Mucosa of descending colon (tissue), 3 donors: Measurements from ENCODE around the gene DENND4A. TPM values are rescaled to one million over a fixed set of nuclear protein-coding genes. Genes with fewer than 3 reads are reported as not detected.

Experiments
- ATAC-seq: fragments of 200-7000 bp; cut with Tn5 transposase; one replicate; pipeline ENCODE4 v1.9.1; 2020; ENCODE audit warnings: mild to moderate bottlenecking, moderate library complexity
- DNase-seq, 3 donors: peaks; one replicate each; pipeline ENCODE4 v3.0.0-alpha.2; 2020
- H3K36me3 ChIP-seq: fragments of 200-600 bp; one replicate; pipeline ENCODE4 v1.8.0; 2021; ENCODE audit warnings: low read depth, mild to moderate bottlenecking
- H3K4me1 ChIP-seq: fragments of 200-600 bp; one replicate; pipeline ENCODE4 v1.8.0; 2021; ENCODE audit warnings: low read depth, mild to moderate bottlenecking
- H3K4me3 ChIP-seq: fragments of 200-600 bp; one replicate; pipeline ENCODE4 v1.8.0; 2021; ENCODE audit warnings: mild to moderate bottlenecking
- H3K9me3 ChIP-seq: fragments of 200-600 bp; one replicate; pipeline ENCODE4 v1.8.0; 2021; ENCODE audit warnings: mild to moderate bottlenecking
- intact Hi-C, 2 donors: fragments of 100-400 bp; cut with DNase I in 1 of 2; cut with micrococcal nuclease in 1 of 2; formaldehyde crosslinking; loops; one replicate each; pipeline versions ENCODE4 v1.11.0 to v1.11.1; 2022; cut with DNase I, micrococcal nuclease
- total RNA-seq, 3 donors: library from RNA; stranded (reverse); fragmentation: NEBNext Ultra II Directional in 2 of 3; extraction: Animal tissue kit (Norgen Biotek cat#: 25700) in 2 of 3; gene quantifications; one replicate each; pipeline versions ENCODE4 v1.2.1 to v1.2.4, GENCODE V29; 2021 to 2023
- TF ChIP-seq, protein P1 (sequence below): fragments of 200-600 bp; IDR thresholded peaks from one replicate; pipeline ENCODE4 v1.8.0; 2022; ENCODE audit warnings: antibody characterized with exemption, mild to moderate bottlenecking
- donor health status: DM: no; HTN: no; CAD: no; lungs with moderate emphysema.
- donor health status: DM: no; HTN: no; CAD: no.
- donor health status: DM: no; HTN: yes; CAD: no.

Gene DENND4A
- total RNA-seq, 3 donors from 2014 or later, result 20.3 to 34.7 (median 20.7) TPM

DNA sequence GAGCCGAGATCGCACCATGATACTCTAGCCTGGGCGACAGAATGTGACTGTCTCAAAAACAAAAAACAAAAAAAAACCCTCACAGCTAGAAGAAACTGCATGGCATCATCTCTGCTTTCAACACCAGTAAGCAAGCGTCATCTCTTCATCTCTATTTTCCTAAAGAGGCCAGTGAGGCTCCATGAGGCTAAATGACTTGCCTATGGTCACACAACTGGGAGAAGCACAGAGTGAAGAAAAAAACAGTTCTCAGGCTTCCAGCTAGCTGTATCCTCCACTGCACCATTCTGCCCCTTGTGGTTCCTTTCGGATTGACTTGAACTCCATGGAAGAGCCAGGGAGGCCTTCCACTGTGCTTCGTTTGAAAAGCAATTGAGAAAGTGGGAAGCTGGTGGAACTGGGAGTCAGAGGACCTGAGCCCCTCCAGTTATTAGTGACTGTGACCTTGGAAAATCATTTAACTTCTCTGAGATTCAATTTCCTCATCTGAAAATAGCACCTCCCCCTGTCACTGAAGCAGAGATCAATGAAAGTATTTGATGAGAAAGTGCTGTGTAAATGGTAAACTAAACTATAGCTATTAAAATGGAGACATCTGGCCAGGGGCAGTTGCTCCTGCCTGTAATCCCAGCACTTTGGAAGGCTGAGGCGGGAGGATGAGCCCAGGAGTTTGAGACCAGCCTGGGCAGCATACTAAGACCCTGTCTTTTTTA lies 32.1 kb upstream of the DENND4A start:
- TF ChIP-seq, protein P1, sequence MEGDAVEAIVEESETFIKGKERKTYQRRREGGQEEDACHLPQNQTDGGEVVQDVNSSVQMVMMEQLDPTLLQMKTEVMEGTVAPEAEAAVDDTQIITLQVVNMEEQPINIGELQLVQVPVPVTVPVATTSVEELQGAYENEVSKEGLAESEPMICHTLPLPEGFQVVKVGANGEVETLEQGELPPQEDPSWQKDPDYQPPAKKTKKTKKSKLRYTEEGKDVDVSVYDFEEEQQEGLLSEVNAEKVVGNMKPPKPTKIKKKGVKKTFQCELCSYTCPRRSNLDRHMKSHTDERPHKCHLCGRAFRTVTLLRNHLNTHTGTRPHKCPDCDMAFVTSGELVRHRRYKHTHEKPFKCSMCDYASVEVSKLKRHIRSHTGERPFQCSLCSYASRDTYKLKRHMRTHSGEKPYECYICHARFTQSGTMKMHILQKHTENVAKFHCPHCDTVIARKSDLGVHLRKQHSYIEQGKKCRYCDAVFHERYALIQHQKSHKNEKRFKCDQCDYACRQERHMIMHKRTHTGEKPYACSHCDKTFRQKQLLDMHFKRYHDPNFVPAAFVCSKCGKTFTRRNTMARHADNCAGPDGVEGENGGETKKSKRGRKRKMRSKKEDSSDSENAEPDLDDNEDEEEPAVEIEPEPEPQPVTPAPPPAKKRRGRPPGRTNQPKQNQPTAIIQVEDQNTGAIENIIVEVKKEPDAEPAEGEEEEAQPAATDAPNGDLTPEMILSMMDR, result peak; percentile 39
- peak in 1 of 3 donors; percentile 78 for DNase-seq
- Histone ChIP-seq H3K36me3 (no peaks in the 10 kb centered on the region), H3K4me1 (no peaks in the 10 kb centered on the region), H3K9me3 (no peaks in the 10 kb centered on the region), H3K4me3 (no peak overlapping the region)
- intact Hi-C loops, result no loop called here
- ATAC-seq, result peak; percentile 88

DNA sequence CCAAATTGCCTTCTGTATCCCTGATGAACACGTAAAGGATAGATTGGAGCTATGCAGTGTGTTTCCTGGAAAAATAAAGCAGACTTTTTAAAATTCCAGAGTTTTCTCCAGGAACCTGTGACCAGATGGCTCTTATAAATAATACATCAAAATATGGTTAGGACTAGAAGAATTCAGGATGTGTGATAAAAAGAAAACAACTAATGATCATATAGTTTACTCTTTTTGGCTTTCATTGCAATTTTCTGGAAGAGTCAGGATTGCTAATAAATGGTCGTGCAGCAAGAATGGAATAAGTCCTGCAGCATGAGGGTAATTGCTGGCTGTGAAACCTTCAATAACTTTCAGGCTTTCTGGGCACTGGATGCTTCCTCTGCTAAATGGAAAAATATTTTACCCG lies 30.2 kb upstream of the DENND4A start:
- TF ChIP-seq, protein P1, result no peak
- ATAC-seq, result no peak
- Histone ChIP-seq H3K4me1 (no peaks in the 10 kb centered on the region), H3K4me3 (no peak overlapping the region), H3K36me3 (no peaks in the 10 kb centered on the region), H3K9me3 (no peaks in the 10 kb centered on the region)
- intact Hi-C loops, result no loop called here
- no peak for DNase-seq

DNA sequence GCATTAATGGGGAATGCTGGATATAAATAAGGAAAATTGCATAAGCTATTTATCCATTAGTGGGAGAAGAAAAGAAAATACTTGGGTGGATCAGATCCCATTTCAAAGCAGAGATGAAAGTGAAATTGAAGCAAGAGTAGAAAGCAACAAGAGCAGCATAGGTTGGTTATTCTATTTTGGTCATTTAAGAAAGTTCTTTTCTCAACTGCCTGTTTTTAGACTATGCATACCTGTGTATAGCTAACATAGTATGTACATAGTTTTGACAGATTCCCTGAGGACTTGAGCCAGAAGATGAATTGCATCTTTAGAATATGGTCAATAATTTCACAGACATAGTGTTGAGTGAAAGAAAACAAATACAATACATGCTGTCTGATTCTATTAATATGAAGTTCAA lies 29.0 kb upstream of the DENND4A start:
- Histone ChIP-seq H3K4me3 (no peak overlapping the region), H3K4me1 (no peaks in the 10 kb centered on the region), H3K36me3 (no peaks in the 10 kb centered on the region), H3K9me3 (no peaks in the 10 kb centered on the region)
- DNase-seq, result no peak
- intact Hi-C loops, result no loop called here
- TF ChIP-seq, protein P1, result no peak
- no peak for ATAC-seq

DNA sequence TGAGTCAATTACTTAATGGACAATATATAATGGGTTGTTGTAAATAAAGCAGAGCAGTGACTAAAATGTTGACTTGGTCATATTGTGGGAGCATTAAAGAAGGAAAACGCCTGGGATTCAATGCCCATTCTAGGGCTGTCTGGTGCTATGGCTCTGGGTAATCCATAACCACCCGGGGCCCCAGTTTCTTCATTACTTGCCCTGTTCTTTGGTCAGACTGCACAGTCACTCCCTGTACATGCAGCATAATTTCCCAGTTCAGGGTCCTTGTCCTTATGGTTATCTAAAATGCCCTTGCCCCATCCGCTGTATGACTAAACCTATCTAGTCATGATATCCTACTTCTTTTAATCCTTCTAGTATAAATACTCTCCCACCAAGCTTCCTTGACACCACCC lies 27.5 kb upstream of the DENND4A start:
- intact Hi-C loops, result no loop called here
- Histone ChIP-seq H3K4me1 (no peaks in the 10 kb centered on the region), H3K36me3 (no peaks in the 10 kb centered on the region), H3K9me3 (no peaks in the 10 kb centered on the region), H3K4me3 (no peak overlapping the region)
- no peak for DNase-seq
- TF ChIP-seq, protein P1, result no peak
- ATAC-seq, result no peak

DNA sequence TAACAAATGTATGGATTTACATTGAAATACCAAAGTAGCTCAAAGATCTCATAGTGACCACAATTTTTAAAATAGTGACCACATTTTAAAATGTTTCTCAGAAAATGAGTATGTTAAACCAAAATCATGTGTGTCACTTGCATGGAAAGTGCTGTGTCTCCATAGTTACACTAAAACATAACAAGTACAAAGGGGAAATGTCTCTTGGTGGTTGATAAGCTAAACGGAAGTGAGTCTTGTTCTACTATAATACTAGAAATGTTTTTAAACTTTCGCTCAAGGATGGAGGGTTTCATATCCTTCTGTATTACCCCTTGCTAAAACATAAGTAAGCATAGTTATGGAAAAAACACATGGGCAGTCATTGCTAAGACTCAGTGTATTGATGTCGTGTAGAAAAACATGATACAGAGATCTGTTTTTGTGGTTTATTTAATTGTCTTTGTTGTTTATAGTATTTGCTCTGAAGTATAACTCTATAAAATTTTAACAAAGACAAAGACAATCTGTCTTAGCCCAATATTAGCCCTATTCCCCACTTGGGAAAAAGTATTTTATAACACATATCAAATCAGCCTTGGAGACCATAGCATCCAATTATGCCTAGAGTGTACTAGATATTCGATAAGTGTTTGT lies 27.0 kb upstream of the DENND4A start:
- no peaks in the 10 kb centered on the region for H3K4me1 ChIP-seq
- TF ChIP-seq, protein P1, result no peak
- ATAC-seq, result peak; percentile 88
- intact Hi-C loops, result no loop called here
- H3K36me3 ChIP-seq, result no peaks in the 10 kb centered on the region
- no peak overlapping the region for H3K4me3 ChIP-seq
- H3K9me3 ChIP-seq, result no peaks in the 10 kb centered on the region
- no peak for DNase-seq
